ENCODE results near the gene GLYATL3. TPM values are rescaled to one million over a fixed set of nuclear protein-coding genes. Genes with fewer than 3 reads are reported as not detected.
A peak's percentile ranks its signal among the peaks of the same experiment; 100 is the strongest.

The GLYATL3 gene
- total and polyA plus RNA-seq, 11 donors = not detected

GRCh38 chr6:49552596-49552995 is 52.9 kb downstream of the GLYATL3 start:
- ATAC-seq = no peak
- 76 to 100% (median 94%) methylated on average over 2 of the region's 2 CpGs for WGBS, 4 donors

GRCh38 chr6:49553384-49553783 is 53.7 kb downstream of the GLYATL3 start:
- no peak for DNase-seq
- no peaks in the 10 kb centered on the region for H3K9me3 ChIP-seq
- TF ChIP-seq, protein P1, sequence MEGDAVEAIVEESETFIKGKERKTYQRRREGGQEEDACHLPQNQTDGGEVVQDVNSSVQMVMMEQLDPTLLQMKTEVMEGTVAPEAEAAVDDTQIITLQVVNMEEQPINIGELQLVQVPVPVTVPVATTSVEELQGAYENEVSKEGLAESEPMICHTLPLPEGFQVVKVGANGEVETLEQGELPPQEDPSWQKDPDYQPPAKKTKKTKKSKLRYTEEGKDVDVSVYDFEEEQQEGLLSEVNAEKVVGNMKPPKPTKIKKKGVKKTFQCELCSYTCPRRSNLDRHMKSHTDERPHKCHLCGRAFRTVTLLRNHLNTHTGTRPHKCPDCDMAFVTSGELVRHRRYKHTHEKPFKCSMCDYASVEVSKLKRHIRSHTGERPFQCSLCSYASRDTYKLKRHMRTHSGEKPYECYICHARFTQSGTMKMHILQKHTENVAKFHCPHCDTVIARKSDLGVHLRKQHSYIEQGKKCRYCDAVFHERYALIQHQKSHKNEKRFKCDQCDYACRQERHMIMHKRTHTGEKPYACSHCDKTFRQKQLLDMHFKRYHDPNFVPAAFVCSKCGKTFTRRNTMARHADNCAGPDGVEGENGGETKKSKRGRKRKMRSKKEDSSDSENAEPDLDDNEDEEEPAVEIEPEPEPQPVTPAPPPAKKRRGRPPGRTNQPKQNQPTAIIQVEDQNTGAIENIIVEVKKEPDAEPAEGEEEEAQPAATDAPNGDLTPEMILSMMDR (IDR thresholded peaks at IDR 0.05) = no peak
- H3K27ac ChIP-seq = no peak overlapping the region
- H3K4me1 ChIP-seq = peaks cover 0 to 22% (median 14%) of the 10 kb centered on the region in 12 donors
- no peaks in the 10 kb centered on the region for H3K36me3 ChIP-seq
- ATAC-seq = no peak
- H3K4me3 ChIP-seq = no peak overlapping the region
- 75 to 90% (median 81%) methylated on average over 1 of the region's 1 CpG for WGBS, 4 donors
- intact Hi-C loops (cut with DNase I) = no loop called here
- peaks cover 0 to 48% (median 19%) of the 10 kb centered on the region in 9 donors for H3K27me3 ChIP-seq

More at GRCh38 chr6:49552596-49552995, 52.9 kb downstream of the GLYATL3 start:
- Histone ChIP-seq H3K9me3 (no peaks in the 10 kb centered on the region), H3K36me3 (no peaks in the 10 kb centered on the region), H3K4me3 (no peak overlapping the region), H3K4me1 (peaks cover 0 to 22% (median 14%) of the 10 kb centered on the region in 12 donors), H3K27me3 (peaks cover 0 to 48% (median 19%) of the 10 kb centered on the region in 9 donors), H3K27ac (no peak overlapping the region)
- intact Hi-C loops (cut with DNase I) = no loop called here
- DNase-seq = no peak
- TF ChIP-seq, protein P1 (IDR thresholded peaks at IDR 0.05) = no peak
- no peak for TF ChIP-seq POLR2A (IDR thresholded peaks at IDR 0.05)

DNA sequence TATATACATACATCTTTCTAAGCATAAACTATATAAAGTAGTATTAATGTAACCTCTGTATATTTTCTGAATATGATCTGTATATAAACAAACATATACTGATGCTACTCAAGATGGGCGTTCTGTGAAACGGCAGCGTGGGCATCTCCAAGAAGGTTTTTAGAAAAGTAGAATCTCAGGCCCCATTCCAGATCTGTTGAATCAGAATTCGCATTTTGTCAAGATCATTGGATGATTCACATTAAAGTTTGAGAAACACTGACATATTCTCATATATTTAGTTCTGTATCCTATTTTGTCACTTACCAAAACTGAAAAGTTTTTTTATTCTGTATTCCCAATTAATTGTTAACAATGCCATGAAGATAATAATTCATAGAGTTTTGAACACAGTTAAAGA is 56.2 kb downstream of the GLYATL3 start:
- WGBS, 4 donors = 70 to 72% (median 71%) methylated on average over 4 of the region's 4 CpGs

DNA sequence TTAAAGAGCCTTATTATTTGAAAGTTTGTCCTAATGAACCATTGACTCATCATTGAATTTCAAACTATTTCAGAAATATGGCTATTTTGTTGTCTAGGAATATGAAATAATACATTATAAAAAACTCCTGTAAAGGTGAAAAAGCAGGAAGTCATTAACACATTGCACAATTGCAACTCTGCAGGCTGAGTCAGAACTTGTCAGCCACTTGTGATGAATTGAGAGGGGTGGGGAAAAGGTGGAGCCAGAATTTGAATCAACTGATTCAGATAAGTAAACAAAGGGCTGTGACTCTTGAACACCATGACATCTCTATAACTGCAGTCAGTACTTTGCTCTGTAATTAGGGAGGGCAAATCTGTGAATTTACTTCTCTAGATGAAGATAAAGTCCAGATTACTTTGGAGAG is 56.7 kb downstream of the GLYATL3 start:
- Histone ChIP-seq H3K4me3 (no peak overlapping the region), H3K36me3 (no peaks in the 10 kb centered on the region), H3K27me3 (peaks cover 0 to 23% (median 2%) of the 10 kb centered on the region in 9 donors), H3K4me1 (peaks cover 0 to 7% (median 3%) of the 10 kb centered on the region in 12 donors), H3K27ac (no peak overlapping the region), H3K9me3 (no peaks in the 10 kb centered on the region)
- intact Hi-C loops (cut with DNase I) = no loop called here
- DNase-seq = no peak
- peak in 1 of 4 donors; percentile 24 for ATAC-seq
- TF ChIP-seq, protein P1 (IDR thresholded peaks at IDR 0.05) = no peak
- TF ChIP-seq POLR2A (IDR thresholded peaks at IDR 0.05) = no peak

More for the DNA sequence above, 56.2 kb downstream of the GLYATL3 start:
- no peaks in the 10 kb centered on the region for H3K9me3 ChIP-seq
- DNase-seq = no peak
- peaks cover 0 to 12% (median 8%) of the 10 kb centered on the region in 12 donors for H3K4me1 ChIP-seq
- no peak overlapping the region for H3K4me3 ChIP-seq
- H3K27me3 ChIP-seq = peaks cover 0 to 28% (median 7%) of the 10 kb centered on the region in 9 donors
- H3K36me3 ChIP-seq = no peaks in the 10 kb centered on the region
- intact Hi-C loops (cut with DNase I) = no loop called here
- no peak for ATAC-seq
- TF ChIP-seq, protein P1 (IDR thresholded peaks at IDR 0.05) = no peak
- no peak for TF ChIP-seq POLR2A (IDR thresholded peaks at IDR 0.05)
- H3K27ac ChIP-seq = no peak overlapping the region

Measured in heart left ventricle (tissue), 16 donors.